Caco-2 (cell line): ENCODE data around the gene MEGF11. TPM values are rescaled to one million over a fixed set of nuclear protein-coding genes. Genes with fewer than 3 reads are reported as not detected.

ENCODE experiments used
- BruUV-seq: library from RNA; stranded (reverse); fragments of 400-500 nt; replicated peaks from 2 replicates; lab custom pipeline; 2021; lab: Mats Ljungman, UMichigan
- CTCF ChIA-PET: fragments of 300-600 bp; sonication (Branson Sonifier 250); formaldehyde crosslinking; loops from one replicate; lab custom pipeline; 2022; ENCODE audit warnings: antibody characterized with exemption; lab: Charles Lee
- POLR2A ChIA-PET: fragments of 300-600 bp; sonication (Branson Sonifier 250); formaldehyde crosslinking; loops from one replicate; lab custom pipeline; 2022; ENCODE audit warnings: antibody characterized with exemption; lab: Charles Lee
- DNase-seq, 2 experiments: peaks; one replicate each; pipeline versions ENCODE4 v3.0.0 to v3.0.0-alpha.2; 2020 to 2022
- H3K27me3 ChIP-seq: replicated peaks from 2 replicates; pipeline ENCODE4 v1.6.0; 2011; ENCODE audit warnings: low read length; ENCODE audit not compliant: control insufficient read depth, insufficient read depth
- H3K36me3 ChIP-seq: 2 replicates; pipeline ENCODE4 v1.5.1; 2011; ENCODE audit warnings: low read length; ENCODE audit not compliant: control insufficient read depth, insufficient read depth
- H3K4me1 ChIP-seq: fragments of 250-450 bp; sonication (Bioruptor Pico); 2 replicates; pipeline ENCODE4 v1.5.1; 2020; ENCODE audit warnings: mild to moderate bottlenecking
- H3K4me3 ChIP-seq: 2 replicates; pipeline ENCODE4 v1.5.1; 2011; ENCODE audit warnings: low read depth, mild to moderate bottlenecking, control low read depth, low read length
- H3K9me3 ChIP-seq: fragments of 250-450 bp; sonication (Bioruptor Pico); 2 replicates; pipeline ENCODE4 v1.5.1; 2020; ENCODE audit warnings: mild to moderate bottlenecking, moderate library complexity
- H3K27ac Mint-ChIP-seq: one replicate; pipeline ENCODE4 v1.8.0; 2022; ENCODE audit warnings: mixed read lengths; ENCODE audit not compliant: unreplicated experiment
- H3K27me3 Mint-ChIP-seq: one replicate; pipeline ENCODE4 v1.8.0; 2022; ENCODE audit warnings: mixed read lengths; ENCODE audit not compliant: insufficient read depth, unreplicated experiment
- H3K36me3 Mint-ChIP-seq: one replicate; pipeline ENCODE4 v1.8.0; 2022; ENCODE audit warnings: mild to moderate bottlenecking, mixed read lengths; ENCODE audit not compliant: insufficient read depth, unreplicated experiment
- H3K4me1 Mint-ChIP-seq: one replicate; pipeline ENCODE4 v1.8.0; 2022; ENCODE audit warnings: low read depth, mixed read lengths; ENCODE audit not compliant: unreplicated experiment
- H3K4me3 Mint-ChIP-seq: one replicate; pipeline ENCODE4 v1.8.0; 2022; ENCODE audit warnings: mild to moderate bottlenecking, moderate library complexity, mixed read lengths; ENCODE audit not compliant: unreplicated experiment
- H3K9me3 Mint-ChIP-seq: one replicate; pipeline ENCODE4 v1.8.0; 2022; ENCODE audit warnings: mixed read lengths; ENCODE audit not compliant: unreplicated experiment
- CTCF ChIP-seq, 2 experiments: fragments of 200-600 bp in 1 of 2; IDR thresholded peaks; 1 replicate in 1 of 2; 2 replicates in 1 of 2; pipeline versions ENCODE4 v1.5.1 to v1.8.0; 2011 to 2022; ENCODE audit warnings: antibody characterized with exemption in 1 of 2, control low read depth in 1 of 2, inconsistent platforms in 1 of 2, low read depth in 1 of 2, low read length in 1 of 2, mild to moderate bottlenecking in 1 of 2, moderate library complexity in 1 of 2; ENCODE audit not compliant: insufficient read depth in 1 of 2, severe bottlenecking in 1 of 2, unreplicated experiment in 1 of 2
- intact Hi-C: fragments of 100-400 bp; cut with micrococcal nuclease; formaldehyde crosslinking; loops from one replicate; pipeline ENCODE4 v1.10.0; 2022; ENCODE audit not compliant: unreplicated experiment
- total RNA-seq: library from RNA; stranded (reverse); gene quantifications from 2 replicates; pipeline ENCODE4 v1.2.3, GENCODE V29; 2022

MEGF11 gene
- total RNA-seq, 1 experiment from 2014 or later, result 0.66 TPM

- Histone ChIP-seq H3K4me1 (no peaks in the 10 kb centered on the region), H3K36me3 (no peaks in the 10 kb centered on the region), H3K9me3 (no peaks in the 10 kb centered on the region), H3K4me3 (no peak overlapping the region), H3K27me3 (no peaks in the 10 kb centered on the region; the same call in 1 of the 2 replicates)
- TF ChIP-seq CTCF (IDR thresholded peaks at IDR 0.05; ENCODE audit: insufficient read depth in 1 of 2, low read depth in 1 of 2, low read length in 1 of 2, severe bottlenecking in 1 of 2, unreplicated experiment in 1 of 2), result no peak
- Mint-ChIP-seq H3K4me1 (no peaks in the 10 kb centered on the region), H3K27ac (no peak overlapping the region), H3K9me3 (no peaks in the 10 kb centered on the region), H3K36me3 (no peaks in the 10 kb centered on the region), H3K27me3 (peaks cover 28% of the 10 kb centered on the region), H3K4me3 (no peak overlapping the region)
- no TSS peak for BruUV-seq
- intact Hi-C loops, result no loop called here
- peak in 1 of 2 experiments; percentile 10 for DNase-seq
- ChIA-PET POLR2A (no interaction called here), CTCF (interaction anchor here (0.6 kb wide), 1 partner anchor 133 kb away, joined by 6 read pairs; no protein-coding TSS in a partner anchor)
Measured at GRCh38 chr15:66109826-66110225, 143.7 kb downstream of the MEGF11 start.

- no peaks in the 10 kb centered on the region for H3K36me3 Mint-ChIP-seq
- H3K27ac Mint-ChIP-seq, result no peak overlapping the region
- ChIA-PET CTCF (no interaction called here), POLR2A (interaction anchor here (0.6 kb wide), 1 partner anchor 870 kb away, joined by 5 read pairs; no protein-coding TSS in a partner anchor)
- H3K4me3 Mint-ChIP-seq, result no peak overlapping the region
- H3K27me3 ChIP-seq, result no peaks in the 10 kb centered on the region; the same call in 1 of the 2 replicates
- no peaks in the 10 kb centered on the region for H3K9me3 ChIP-seq
- TF ChIP-seq CTCF (IDR thresholded peaks at IDR 0.05; ENCODE audit: insufficient read depth in 1 of 2, low read depth in 1 of 2, low read length in 1 of 2, severe bottlenecking in 1 of 2, unreplicated experiment in 1 of 2), result no peak
- peaks cover 34% of the 10 kb centered on the region for H3K27me3 Mint-ChIP-seq
- BruUV-seq, result no TSS peak
- H3K4me3 ChIP-seq, result no peak overlapping the region
- no peak for DNase-seq
- H3K9me3 Mint-ChIP-seq, result no peaks in the 10 kb centered on the region
- H3K36me3 ChIP-seq, result no peaks in the 10 kb centered on the region
- H3K4me1 ChIP-seq, result no peaks in the 10 kb centered on the region
- H3K4me1 Mint-ChIP-seq, result no peaks in the 10 kb centered on the region
- intact Hi-C loops, result no loop called here
Measured at GRCh38 chr15:66108483-66109265, 144.9 kb downstream of the MEGF11 start.

- Histone ChIP-seq H3K36me3 (no peaks in the 10 kb centered on the region), H3K27me3 (no peaks in the 10 kb centered on the region; the same call in 1 of the 2 replicates), H3K4me1 (no peaks in the 10 kb centered on the region), H3K9me3 (no peaks in the 10 kb centered on the region), H3K4me3 (no peak overlapping the region)
- Mint-ChIP-seq H3K27ac (no peak overlapping the region), H3K36me3 (no peaks in the 10 kb centered on the region), H3K4me1 (no peaks in the 10 kb centered on the region), H3K9me3 (no peaks in the 10 kb centered on the region), H3K27me3 (peaks cover 34% of the 10 kb centered on the region), H3K4me3 (no peak overlapping the region)
- CTCF ChIA-PET, result no interaction called here
- TF ChIP-seq CTCF (IDR thresholded peaks at IDR 0.05; ENCODE audit: insufficient read depth in 1 of 2, low read depth in 1 of 2, low read length in 1 of 2, severe bottlenecking in 1 of 2, unreplicated experiment in 1 of 2), result no peak
- intact Hi-C loops, result no loop called here
- POLR2A ChIA-PET, result no interaction called here
- DNase-seq, result peak in 1 of 2 experiments; percentile 25
- no TSS peak for BruUV-seq
Measured at GRCh38 chr15:66107070-66107469, 146.5 kb downstream of the MEGF11 start.
